ENCODE data around the gene HS3ST6.
A peak's percentile ranks its signal among the peaks of the same experiment; 100 is the strongest.

The HS3ST6 gene

DNA sequence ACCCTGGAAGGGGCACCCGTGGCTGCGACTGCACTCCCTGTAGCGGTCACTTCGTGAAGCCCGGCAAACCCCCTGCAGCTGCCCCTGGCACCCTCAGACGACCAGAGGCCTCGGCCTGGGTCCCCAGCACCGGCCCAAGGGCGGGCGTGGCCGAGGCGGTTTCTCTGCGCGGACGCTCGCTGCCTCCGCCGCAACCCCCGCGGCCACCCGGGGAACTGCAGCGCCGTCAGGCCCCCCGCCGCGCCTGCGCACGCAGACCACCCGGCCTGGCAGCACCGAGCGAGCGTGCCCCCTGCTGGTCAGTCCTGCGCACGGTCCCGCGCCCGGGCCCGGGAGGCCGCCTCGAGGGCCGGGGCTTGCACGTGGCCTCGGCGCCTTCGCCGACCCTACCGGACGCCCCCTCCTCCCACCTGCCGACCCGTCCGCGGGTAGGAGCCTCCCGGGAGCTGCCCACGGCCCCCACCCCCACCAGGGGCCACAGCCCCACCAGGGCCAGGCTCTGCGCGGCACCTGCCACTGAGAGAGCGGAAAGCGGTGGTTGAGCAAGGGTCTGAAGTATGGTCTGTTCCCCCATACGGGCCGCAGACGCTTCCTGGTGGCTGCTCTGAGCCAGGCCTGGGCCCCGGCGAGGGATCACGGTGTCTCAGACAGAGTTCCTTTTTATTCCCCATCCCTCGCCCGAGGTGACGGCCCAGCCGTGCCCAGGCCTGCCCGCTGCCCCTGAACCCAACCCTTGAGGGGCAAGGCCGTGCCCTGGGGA lies 11.5 kb upstream of the HS3ST6 start:
- TF ChIP-seq, protein P1, sequence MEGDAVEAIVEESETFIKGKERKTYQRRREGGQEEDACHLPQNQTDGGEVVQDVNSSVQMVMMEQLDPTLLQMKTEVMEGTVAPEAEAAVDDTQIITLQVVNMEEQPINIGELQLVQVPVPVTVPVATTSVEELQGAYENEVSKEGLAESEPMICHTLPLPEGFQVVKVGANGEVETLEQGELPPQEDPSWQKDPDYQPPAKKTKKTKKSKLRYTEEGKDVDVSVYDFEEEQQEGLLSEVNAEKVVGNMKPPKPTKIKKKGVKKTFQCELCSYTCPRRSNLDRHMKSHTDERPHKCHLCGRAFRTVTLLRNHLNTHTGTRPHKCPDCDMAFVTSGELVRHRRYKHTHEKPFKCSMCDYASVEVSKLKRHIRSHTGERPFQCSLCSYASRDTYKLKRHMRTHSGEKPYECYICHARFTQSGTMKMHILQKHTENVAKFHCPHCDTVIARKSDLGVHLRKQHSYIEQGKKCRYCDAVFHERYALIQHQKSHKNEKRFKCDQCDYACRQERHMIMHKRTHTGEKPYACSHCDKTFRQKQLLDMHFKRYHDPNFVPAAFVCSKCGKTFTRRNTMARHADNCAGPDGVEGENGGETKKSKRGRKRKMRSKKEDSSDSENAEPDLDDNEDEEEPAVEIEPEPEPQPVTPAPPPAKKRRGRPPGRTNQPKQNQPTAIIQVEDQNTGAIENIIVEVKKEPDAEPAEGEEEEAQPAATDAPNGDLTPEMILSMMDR (IDR thresholded peaks at IDR 0.05; ENCODE audit: extremely low read depth, insufficient read depth, missing control alignments) = peak; percentile 99
- DNase-seq (ENCODE audit: low spot score) = peak; percentile 98
- in situ Hi-C loops (cut with MboI; ENCODE audit: low pct_unique_long_range_greater_than_20kb, low sequenced_read_pairs, unreplicated experiment) = loop anchor here (10.0 kb wide), 1 partner anchor 65 kb away; no protein-coding TSS in a partner anchor

DNA sequence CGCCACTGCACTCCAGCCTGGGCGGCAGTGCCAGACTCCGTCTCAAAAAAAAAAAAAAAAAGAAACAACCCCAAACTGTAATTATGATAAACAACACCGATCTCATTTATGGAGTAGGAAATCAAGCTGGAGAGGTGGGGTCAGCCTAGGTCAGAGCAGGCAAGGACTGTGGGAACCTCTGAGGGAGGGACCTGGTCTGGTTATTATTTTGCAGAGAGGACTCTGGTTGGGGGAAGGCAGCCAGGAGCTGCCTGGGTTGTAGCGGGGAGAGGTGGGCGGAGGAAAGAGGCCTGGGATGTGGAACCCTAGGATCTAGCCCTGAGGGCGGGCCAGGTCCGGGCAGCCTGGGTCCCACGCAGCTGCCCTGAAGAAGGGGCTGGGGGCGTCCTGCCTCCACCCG lies 10.9 kb upstream of the HS3ST6 start:
- in situ Hi-C loops (cut with MboI; ENCODE audit: low pct_unique_long_range_greater_than_20kb, low sequenced_read_pairs, unreplicated experiment) = no loop called here
- DNase-seq (ENCODE audit: low spot score) = no peak
- TF ChIP-seq, protein P1 (IDR thresholded peaks at IDR 0.05; ENCODE audit: extremely low read depth, insufficient read depth, missing control alignments) = no peak

DNA sequence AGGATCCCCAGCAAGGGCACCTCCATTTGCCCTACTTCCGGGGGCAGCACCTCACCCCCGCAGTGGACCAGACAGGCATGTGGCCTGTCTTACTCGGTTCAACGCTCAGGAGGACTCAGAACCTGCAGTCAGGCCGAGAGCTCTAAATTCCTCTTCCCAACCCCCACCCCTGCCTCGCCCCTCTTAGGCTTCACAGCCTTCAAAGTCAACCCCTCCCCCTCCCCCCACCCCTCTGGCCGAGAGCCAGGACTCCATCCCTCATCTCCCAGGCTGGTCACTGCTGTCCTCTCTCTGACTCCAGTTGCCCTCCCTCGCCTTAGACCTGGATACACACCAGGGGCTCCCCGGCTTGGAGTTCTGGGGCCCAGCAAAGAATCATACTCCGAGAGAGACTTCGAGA lies 8.1 kb upstream of the HS3ST6 start:
- in situ Hi-C loops (cut with MboI; ENCODE audit: low pct_unique_long_range_greater_than_20kb, low sequenced_read_pairs, unreplicated experiment) = no loop called here
- DNase-seq (ENCODE audit: low spot score) = no peak
- TF ChIP-seq, protein P1 (IDR thresholded peaks at IDR 0.05; ENCODE audit: extremely low read depth, insufficient read depth, missing control alignments) = no peak

DNA sequence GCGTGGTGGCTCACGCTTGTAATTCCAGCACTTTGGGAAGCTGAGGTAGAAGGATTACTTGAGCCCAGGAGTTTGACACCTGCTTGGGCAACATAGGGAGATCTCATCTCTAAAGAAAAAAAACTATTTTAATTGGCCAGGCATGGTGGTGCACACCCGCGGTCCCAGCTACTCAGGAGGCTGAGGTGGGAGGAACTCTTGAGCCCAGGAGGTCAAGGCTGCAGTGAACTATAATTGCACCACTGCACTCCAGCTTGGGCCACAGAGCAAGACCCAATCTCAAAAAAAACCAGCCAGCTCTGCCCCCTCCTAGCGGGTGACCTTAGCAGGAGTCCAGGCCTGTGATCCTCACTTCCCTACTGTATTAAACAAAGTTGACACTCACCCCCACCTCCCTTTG lies 5.9 kb upstream of the HS3ST6 start:
- in situ Hi-C loops (cut with MboI; ENCODE audit: low pct_unique_long_range_greater_than_20kb, low sequenced_read_pairs, unreplicated experiment) = no loop called here
- TF ChIP-seq, protein P1 (IDR thresholded peaks at IDR 0.05; ENCODE audit: extremely low read depth, insufficient read depth, missing control alignments) = no peak
- DNase-seq (ENCODE audit: low spot score) = no peak

DNA sequence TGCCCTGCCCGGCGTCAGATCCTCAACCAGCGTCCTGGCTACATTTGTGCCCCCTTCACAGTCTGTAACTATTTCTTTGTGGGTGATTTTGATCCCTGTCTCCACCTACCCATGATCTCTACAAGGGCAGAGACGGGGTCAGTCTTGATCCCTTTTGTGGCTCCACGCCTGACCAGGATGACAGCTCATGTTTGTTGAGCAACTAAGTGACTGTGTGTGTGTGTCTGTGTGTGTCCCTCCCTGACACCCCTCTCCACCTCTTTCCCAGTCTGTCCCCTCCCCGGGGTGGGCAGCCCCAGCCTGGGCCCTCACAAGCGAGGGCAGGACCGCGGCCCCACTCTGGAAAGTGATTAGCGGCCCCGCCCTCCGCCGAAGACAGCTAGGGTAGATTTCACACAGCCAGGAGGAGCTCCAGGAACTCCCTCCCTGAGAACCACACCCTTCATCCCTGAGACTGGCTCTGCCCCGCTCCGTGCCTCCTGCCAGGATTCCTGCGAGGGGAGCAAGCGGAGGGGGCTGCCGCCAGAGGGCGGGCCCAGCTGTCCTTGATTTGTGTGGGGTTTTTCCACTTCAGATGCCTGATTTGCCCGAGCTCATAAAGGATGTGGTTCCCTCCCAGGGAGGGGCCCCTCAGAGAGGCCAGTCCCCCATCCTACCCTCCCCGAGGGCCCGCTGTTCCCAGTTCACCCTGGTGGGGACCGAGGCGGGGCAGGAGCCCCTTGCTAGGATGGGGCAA lies 5.3 kb upstream of the HS3ST6 start:
- in situ Hi-C loops (cut with MboI; ENCODE audit: low pct_unique_long_range_greater_than_20kb, low sequenced_read_pairs, unreplicated experiment) = no loop called here
- TF ChIP-seq, protein P1 (IDR thresholded peaks at IDR 0.05; ENCODE audit: extremely low read depth, insufficient read depth, missing control alignments) = peak; percentile 25
- no peak for DNase-seq (ENCODE audit: low spot score)

DNA sequence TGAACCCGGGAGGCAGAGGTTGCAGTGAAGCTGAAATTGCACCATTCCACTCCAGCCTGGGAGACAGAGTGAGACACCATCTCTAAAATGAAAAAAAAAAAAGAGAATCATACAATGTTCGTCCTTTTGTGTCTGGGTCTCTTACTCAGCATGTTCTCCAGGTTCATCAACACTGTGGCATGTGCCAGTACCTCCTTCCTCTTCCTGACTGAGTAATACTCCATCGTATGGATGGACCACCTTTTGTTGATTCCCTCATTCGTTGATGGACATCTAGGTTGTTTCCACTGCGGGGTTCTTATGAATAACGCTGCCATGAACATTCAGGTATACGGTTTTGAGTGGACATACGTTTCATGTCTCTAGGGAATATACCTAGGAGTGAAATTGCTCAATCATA lies 4.1 kb upstream of the HS3ST6 start:
- in situ Hi-C loops (cut with MboI; ENCODE audit: low pct_unique_long_range_greater_than_20kb, low sequenced_read_pairs, unreplicated experiment) = no loop called here
- TF ChIP-seq, protein P1 (IDR thresholded peaks at IDR 0.05; ENCODE audit: extremely low read depth, insufficient read depth, missing control alignments) = no peak

More for the DNA sequence above, 4.1 kb upstream of the HS3ST6 start:
- no peak for DNase-seq (ENCODE audit: low spot score)
